Measurements from ENCODE around the gene PPHLN1.

The PPHLN1 gene

GRCh38 chr12:42283739-42284138 lies 42.2 kb upstream of the PPHLN1 start:
- no peak for TF ChIP-seq CTCF (IDR thresholded peaks at IDR 0.05; ENCODE audit: borderline replicate concordance, insufficient read depth, low read depth, low read length)
- H3K4me3 ChIP-seq (ENCODE audit: low read depth, low read length), result no peak overlapping the region

GRCh38 chr12:42284157-42284556 lies 41.8 kb upstream of the PPHLN1 start:
- no peak for TF ChIP-seq CTCF (IDR thresholded peaks at IDR 0.05; ENCODE audit: borderline replicate concordance, insufficient read depth, low read depth, low read length)
- no peak overlapping the region for H3K4me3 ChIP-seq (ENCODE audit: low read depth, low read length)

GRCh38 chr12:42284876-42285275 lies 41.1 kb upstream of the PPHLN1 start:
- no peak overlapping the region for H3K4me3 ChIP-seq (ENCODE audit: low read depth, low read length)
- TF ChIP-seq CTCF (IDR thresholded peaks at IDR 0.05; ENCODE audit: borderline replicate concordance, insufficient read depth, low read depth, low read length), result no peak

- no peak for TF ChIP-seq CTCF (IDR thresholded peaks at IDR 0.05; ENCODE audit: borderline replicate concordance, insufficient read depth, low read depth, low read length)
- H3K4me3 ChIP-seq (ENCODE audit: low read depth, low read length), result no peak overlapping the region
These were observed 40.5 kb upstream of the PPHLN1 start for GRCh38 chr12:42285431-42285830.

- H3K4me3 ChIP-seq (ENCODE audit: low read depth, low read length), result no peak overlapping the region
- no peak for TF ChIP-seq CTCF (IDR thresholded peaks at IDR 0.05; ENCODE audit: borderline replicate concordance, insufficient read depth, low read depth, low read length)
These were observed 39.2 kb upstream of the PPHLN1 start for GRCh38 chr12:42286741-42287140.

GRCh38 chr12:42288544-42288943 lies 37.4 kb upstream of the PPHLN1 start:
- TF ChIP-seq CTCF (IDR thresholded peaks at IDR 0.05; ENCODE audit: borderline replicate concordance, insufficient read depth, low read depth, low read length), result no peak
- no peak overlapping the region for H3K4me3 ChIP-seq (ENCODE audit: low read depth, low read length)

GRCh38 chr12:42291680-42292079 lies 34.3 kb upstream of the PPHLN1 start:
- no peak for TF ChIP-seq CTCF (IDR thresholded peaks at IDR 0.05; ENCODE audit: borderline replicate concordance, insufficient read depth, low read depth, low read length)
- H3K4me3 ChIP-seq (ENCODE audit: low read depth, low read length), result no peak overlapping the region

All from GM12875 (cell line).